H9 (cell line): ENCODE data around the gene BCKDHA. TPM values are rescaled to one million over a fixed set of nuclear protein-coding genes. Genes with fewer than 3 reads are reported as not detected.

Experiments used
- DNase-seq: peaks from one replicate; pipeline ENCODE4 v3.0.0-alpha.2; 2017
- H2AFZ ChIP-seq: one replicate; pipeline ENCODE4 v1.6.1; 2013; ENCODE audit warnings: mild to moderate bottlenecking, low read length, control low read depth, moderate library complexity
- H2AK5ac ChIP-seq: 2 replicates; pipeline ENCODE4 v1.6.1; 2013; ENCODE audit warnings: low read length, control low read depth, mixed read lengths; ENCODE audit not compliant: insufficient read length
- H2BK120ac ChIP-seq: one replicate; pipeline ENCODE4 v1.6.1; 2013; ENCODE audit warnings: low read depth, mild to moderate bottlenecking, low read length, control low read depth, inconsistent platforms; ENCODE audit not compliant: poor library complexity, severe bottlenecking
- H2BK12ac ChIP-seq: 2 replicates; pipeline ENCODE4 v1.6.1; 2013; ENCODE audit warnings: low read length, control low read depth, mixed read lengths, low read depth; ENCODE audit not compliant: insufficient read length
- H2BK15ac ChIP-seq: 2 replicates; pipeline ENCODE4 v1.6.1; 2013; ENCODE audit warnings: low read depth, low read length, control low read depth
- H2BK20ac ChIP-seq: one replicate; pipeline ENCODE4 v1.6.1; 2013; ENCODE audit warnings: low read depth, mild to moderate bottlenecking, low read length, control low read depth, inconsistent platforms; ENCODE audit not compliant: poor library complexity, severe bottlenecking
- H2BK5ac ChIP-seq: 2 replicates; pipeline ENCODE4 v1.6.1; 2013; ENCODE audit warnings: low read length, control low read depth, mixed read lengths; ENCODE audit not compliant: insufficient read length
- H3K14ac ChIP-seq: 2 replicates; pipeline ENCODE4 v1.6.1; 2013; ENCODE audit warnings: low read length, control low read depth; ENCODE audit not compliant: insufficient read depth
- H3K18ac ChIP-seq: 2 replicates; pipeline ENCODE4 v1.6.1; 2013; ENCODE audit warnings: low read depth, mild to moderate bottlenecking, mixed read lengths, low read length, control low read depth; ENCODE audit not compliant: insufficient read length
- H3K23ac ChIP-seq: 2 replicates; pipeline ENCODE4 v1.6.1; 2013; ENCODE audit warnings: low read length, control low read depth, mixed read lengths, low read depth; ENCODE audit not compliant: insufficient read length
- H3K23me2 ChIP-seq: 2 replicates; pipeline ENCODE4 v1.6.1; 2013; ENCODE audit warnings: low read depth, mild to moderate bottlenecking, mixed read lengths, low read length, control low read depth; ENCODE audit not compliant: insufficient read length, poor library complexity, severe bottlenecking
- H3K27ac ChIP-seq: 2 replicates; pipeline ENCODE4 v1.5.1; 2013; ENCODE audit warnings: low read length, control low read depth, mixed read lengths, low read depth; ENCODE audit not compliant: insufficient read length
- H3K27me3 ChIP-seq: 2 replicates; pipeline ENCODE4 v1.6.1; 2013; ENCODE audit warnings: low read length, control low read depth, inconsistent platforms; ENCODE audit not compliant: insufficient read depth
- H3K4ac ChIP-seq: 2 replicates; pipeline ENCODE4 v1.6.1; 2013; ENCODE audit warnings: low read depth, mild to moderate bottlenecking, control low read depth, inconsistent platforms, low read length, moderate library complexity
- H3K4me1 ChIP-seq: 2 replicates; pipeline ENCODE4 v1.6.1; 2013; ENCODE audit warnings: low read length, control low read depth, inconsistent platforms; ENCODE audit not compliant: insufficient read depth
- H3K4me2 ChIP-seq: 2 replicates; pipeline ENCODE4 v1.6.1; 2013; ENCODE audit warnings: low read length, control low read depth, mixed read lengths; ENCODE audit not compliant: insufficient read length, insufficient read depth
- H3K56ac ChIP-seq: 2 replicates; pipeline ENCODE4 v1.6.1; 2013; ENCODE audit warnings: low read depth, mild to moderate bottlenecking, mixed read lengths, low read length, control low read depth; ENCODE audit not compliant: insufficient read length
- H3K79me1 ChIP-seq: 2 replicates; pipeline ENCODE4 v1.6.1; 2013; ENCODE audit warnings: low read depth, mild to moderate bottlenecking, moderate library complexity, low read length, control low read depth, inconsistent platforms; ENCODE audit not compliant: insufficient read depth, poor library complexity, severe bottlenecking
- H3K79me2 ChIP-seq: 2 replicates; pipeline ENCODE4 v1.6.1; 2013; ENCODE audit warnings: low read length, control low read depth, inconsistent platforms; ENCODE audit not compliant: insufficient read depth
- H3K9ac ChIP-seq: 2 replicates; pipeline ENCODE4 v1.6.1; 2013; ENCODE audit warnings: low read length, control low read depth, mixed read lengths; ENCODE audit not compliant: insufficient read length; ENCODE audit errors: extremely low read depth
- H3K9me3 ChIP-seq: one replicate; pipeline ENCODE4 v1.6.1; 2013; ENCODE audit warnings: low read depth, low read length, inconsistent platforms; ENCODE audit not compliant: control insufficient read depth
- H3T11ph ChIP-seq: one replicate; pipeline ENCODE4 v1.6.1; 2013; ENCODE audit warnings: mild to moderate bottlenecking, low read length, control low read depth, inconsistent platforms
- H4K20me1 ChIP-seq: one replicate; pipeline ENCODE4 v1.6.1; 2013; ENCODE audit not compliant: control insufficient read depth, insufficient read length, insufficient read depth
- H4K5ac ChIP-seq: 2 replicates; pipeline ENCODE4 v1.6.1; 2013; ENCODE audit warnings: low read depth, mild to moderate bottlenecking, mixed read lengths, low read length, control low read depth; ENCODE audit not compliant: insufficient read length
- H4K8ac ChIP-seq: replicated peaks from 2 replicates; pipeline ENCODE4 v1.6.1; 2013; ENCODE audit warnings: low read length, control low read depth, mixed read lengths, low read depth; ENCODE audit not compliant: insufficient read length
- H4K91ac ChIP-seq: 2 replicates; pipeline ENCODE4 v1.6.1; 2013; ENCODE audit warnings: low read depth, mild to moderate bottlenecking, moderate library complexity, mixed read lengths, low read length, control low read depth; ENCODE audit not compliant: insufficient read length
- H3K27ac Mint-ChIP-seq, 3 experiments: 2 replicates in 2 of 3; 3 replicates in 1 of 3; pipeline ENCODE4 v1.8.0; 2020 to 2021; ENCODE audit warnings: mixed read lengths in 3 of 3, mild to moderate bottlenecking in 1 of 3, moderate library complexity in 1 of 3
- H3K27me3 Mint-ChIP-seq: 2 replicates; pipeline ENCODE4 v1.8.0; 2021; ENCODE audit warnings: low read depth, mild to moderate bottlenecking, moderate library complexity, mixed read lengths
- H3K36me3 Mint-ChIP-seq, 3 experiments: 2 replicates in 2 of 3; 3 replicates in 1 of 3; pipeline ENCODE4 v1.8.0; 2020 to 2021; ENCODE audit warnings: low read depth in 3 of 3, mixed read lengths in 3 of 3; ENCODE audit not compliant: insufficient read depth in 1 of 3
- H3K4me1 Mint-ChIP-seq, 2 experiments: 2 replicates each; pipeline ENCODE4 v1.8.0; 2020; ENCODE audit warnings: mixed read lengths in 2 of 2
- H3K4me3 Mint-ChIP-seq, 2 experiments: 2 replicates in 1 of 2; 3 replicates in 1 of 2; pipeline ENCODE4 v1.8.0; 2020 to 2021; ENCODE audit warnings: mild to moderate bottlenecking in 2 of 2, mixed read lengths in 2 of 2, moderate library complexity in 1 of 2
- H3K9me3 Mint-ChIP-seq, 2 experiments: 2 replicates in 1 of 2; 3 replicates in 1 of 2; pipeline ENCODE4 v1.8.0; 2020; ENCODE audit warnings: mild to moderate bottlenecking in 2 of 2, mixed read lengths in 2 of 2, moderate library complexity in 1 of 2
- CTCF ChIP-seq: fragments of 200-600 bp; sonication (generic); conservative IDR thresholded peaks from 3 replicates; pipeline ENCODE4 v1.8.0; 2021; ENCODE audit warnings: antibody characterized with exemption, mild to moderate bottlenecking
- WGBS: extraction: QIAGEN DNeasy Blood & Tissue Kit; methylation state at CpG from one replicate; pipeline ENCODE4 v1.1.7; 2013; ENCODE audit warnings: missing lambda C conversion rate, low lambda C conversion rate, mixed read lengths; ENCODE audit not compliant: insufficient read length; ENCODE audit errors: extremely low coverage; 5-methylcytosine and 5-hydroxymethylcytosine counted together
- total RNA-seq: library from RNA; stranded (reverse); gene quantifications from 2 replicates; pipeline ENCODE4 v1.2.1, GENCODE V29; 2021

Gene BCKDHA
- total RNA-seq, 1 experiment from 2014 or later = 21.1 TPM

GRCh38 chr19:41391618-41392017, 6.0 kb upstream of the BCKDHA start:
- no CpG with 5 or more reads among the region's 11 CpGs for WGBS
- H2BK120ac ChIP-seq = no peak overlapping the region
- no peaks in the 10 kb centered on the region for H3K23me2 ChIP-seq

More at GRCh38 chr19:41391618-41392017, 6.0 kb upstream of the BCKDHA start:
- Histone ChIP-seq H3K18ac (no peak overlapping the region), H2BK5ac (no peak overlapping the region), H3K56ac (no peak overlapping the region), H3K9ac (no peak overlapping the region), H3K79me2 (no peaks in the 10 kb centered on the region), H3K4me2 (no peak overlapping the region), H2AFZ (no peak overlapping the region), H2BK12ac (no peak overlapping the region), H3K27me3 (no peaks in the 10 kb centered on the region), H4K91ac (no peak overlapping the region), H4K8ac (no peak overlapping the region), H3T11ph (no peak overlapping the region), H3K9me3 (no peaks in the 10 kb centered on the region), H2BK20ac (no peak overlapping the region), H3K79me1 (no peaks in the 10 kb centered on the region), H2BK15ac (no peak overlapping the region), H3K27ac (no peak overlapping the region), H3K4ac (no peak overlapping the region), H3K14ac (no peak overlapping the region), H2AK5ac (no peak overlapping the region), H4K5ac (no peak overlapping the region), H3K4me1 (no peaks in the 10 kb centered on the region), H4K20me1 (no peaks in the 10 kb centered on the region), H3K23ac (no peak overlapping the region)
- Mint-ChIP-seq H3K4me3 (no peak overlapping the region), H3K4me1 (peaks cover 11% of the 10 kb centered on the region in 2 experiments), H3K9me3 (no peaks in the 10 kb centered on the region), H3K36me3 (peaks cover 2 to 62% (median 23%) of the 10 kb centered on the region in 3 experiments; a peak in 5 of 7 replicates), H3K27ac (no peak overlapping the region; a peak in 1 of 7 replicates), H3K27me3 (no peaks in the 10 kb centered on the region)
- no peak for TF ChIP-seq CTCF
- DNase-seq = no peak
